ENCODE data around the gene CCDC150.
"Not testable (repeated sequence)": the region's sequence is repeated elsewhere in the genome, so short reads cannot be mapped to it uniquely, and the experiment has no call there.

The CCDC150 gene

DNA sequence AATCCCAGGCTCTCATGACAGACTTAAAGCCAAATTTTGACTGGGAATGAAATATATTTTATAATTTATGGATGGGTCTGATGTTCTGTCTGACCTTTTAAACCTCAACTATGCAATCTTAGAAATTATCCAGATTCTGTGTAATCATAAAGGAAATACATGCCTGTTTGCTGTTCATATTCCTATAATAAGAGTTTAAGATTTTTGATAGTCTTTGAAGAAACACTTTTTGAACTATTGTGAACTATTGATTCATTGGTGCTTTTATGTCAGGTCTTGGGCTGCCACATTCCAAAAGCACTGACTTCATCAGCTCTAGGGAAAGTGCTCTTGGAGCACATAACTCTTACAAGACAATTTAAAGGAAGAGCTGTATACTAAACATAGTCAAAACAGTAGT lies 64.2 kb downstream of the CCDC150 start:
- TF ChIP-seq, protein P1, sequence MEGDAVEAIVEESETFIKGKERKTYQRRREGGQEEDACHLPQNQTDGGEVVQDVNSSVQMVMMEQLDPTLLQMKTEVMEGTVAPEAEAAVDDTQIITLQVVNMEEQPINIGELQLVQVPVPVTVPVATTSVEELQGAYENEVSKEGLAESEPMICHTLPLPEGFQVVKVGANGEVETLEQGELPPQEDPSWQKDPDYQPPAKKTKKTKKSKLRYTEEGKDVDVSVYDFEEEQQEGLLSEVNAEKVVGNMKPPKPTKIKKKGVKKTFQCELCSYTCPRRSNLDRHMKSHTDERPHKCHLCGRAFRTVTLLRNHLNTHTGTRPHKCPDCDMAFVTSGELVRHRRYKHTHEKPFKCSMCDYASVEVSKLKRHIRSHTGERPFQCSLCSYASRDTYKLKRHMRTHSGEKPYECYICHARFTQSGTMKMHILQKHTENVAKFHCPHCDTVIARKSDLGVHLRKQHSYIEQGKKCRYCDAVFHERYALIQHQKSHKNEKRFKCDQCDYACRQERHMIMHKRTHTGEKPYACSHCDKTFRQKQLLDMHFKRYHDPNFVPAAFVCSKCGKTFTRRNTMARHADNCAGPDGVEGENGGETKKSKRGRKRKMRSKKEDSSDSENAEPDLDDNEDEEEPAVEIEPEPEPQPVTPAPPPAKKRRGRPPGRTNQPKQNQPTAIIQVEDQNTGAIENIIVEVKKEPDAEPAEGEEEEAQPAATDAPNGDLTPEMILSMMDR (conservative IDR thresholded peaks at IDR 0.05; ENCODE audit: low read depth, low read length), result no peak
- peak; percentile 39 for DNase-seq (ENCODE audit: low read depth)
- H3K4me3 ChIP-seq (ENCODE audit: low read depth, low read length), result no peak overlapping the region

GRCh38 chr2:196710056-196710455 lies 70.5 kb downstream of the CCDC150 start:
- not testable (repeated sequence) for DNase-seq (ENCODE audit: low read depth); H3K4me3 ChIP-seq (ENCODE audit: low read depth, low read length)

DNA sequence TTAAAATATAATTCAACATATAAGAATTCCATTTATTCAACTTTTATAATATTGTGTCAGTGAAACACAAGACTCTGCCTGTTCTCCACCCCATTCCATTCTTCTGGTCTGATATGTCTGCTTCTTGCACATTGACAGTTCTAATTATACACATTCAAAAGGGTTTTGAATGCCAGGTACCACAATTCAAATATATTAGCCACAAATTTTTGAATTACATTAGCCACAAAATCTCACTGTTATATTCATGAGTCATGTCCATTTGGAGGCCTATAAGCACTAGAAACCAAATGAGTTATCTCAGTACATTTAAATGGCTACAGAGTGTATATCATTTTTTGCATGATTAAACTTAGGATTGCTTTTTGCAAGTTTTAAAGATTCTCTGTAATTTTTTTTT lies 72.1 kb downstream of the CCDC150 start:
- TF ChIP-seq, protein P1 (conservative IDR thresholded peaks at IDR 0.05; ENCODE audit: low read depth, low read length), result no peak

DNA sequence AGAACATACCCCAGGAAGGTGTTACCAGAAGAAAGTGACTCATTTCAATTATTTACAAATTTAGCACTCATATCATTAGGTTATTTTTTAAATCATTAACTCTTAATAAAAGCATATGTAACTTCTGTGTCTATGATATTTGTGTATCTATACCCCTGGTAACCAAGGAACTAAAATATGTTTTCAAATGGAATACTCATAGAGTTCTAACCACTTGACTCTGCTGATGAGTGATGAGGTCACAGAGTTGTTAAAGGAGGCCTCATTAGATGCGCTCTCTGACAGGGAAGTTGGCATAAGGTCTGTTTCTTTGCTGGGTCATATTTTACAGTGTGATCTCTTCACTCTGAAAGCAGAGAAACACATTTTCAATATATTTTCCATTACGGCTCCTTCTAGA lies 73.4 kb downstream of the CCDC150 start:
- H3K4me3 ChIP-seq (ENCODE audit: low read depth, low read length), result no peak overlapping the region
- no peak for DNase-seq (ENCODE audit: low read depth)
- TF ChIP-seq, protein P1 (conservative IDR thresholded peaks at IDR 0.05; ENCODE audit: low read depth, low read length), result no peak

More for the DNA sequence above, 72.1 kb downstream of the CCDC150 start:
- H3K4me3 ChIP-seq (ENCODE audit: low read depth, low read length), result no peak overlapping the region
- no peak for DNase-seq (ENCODE audit: low read depth)

DNA sequence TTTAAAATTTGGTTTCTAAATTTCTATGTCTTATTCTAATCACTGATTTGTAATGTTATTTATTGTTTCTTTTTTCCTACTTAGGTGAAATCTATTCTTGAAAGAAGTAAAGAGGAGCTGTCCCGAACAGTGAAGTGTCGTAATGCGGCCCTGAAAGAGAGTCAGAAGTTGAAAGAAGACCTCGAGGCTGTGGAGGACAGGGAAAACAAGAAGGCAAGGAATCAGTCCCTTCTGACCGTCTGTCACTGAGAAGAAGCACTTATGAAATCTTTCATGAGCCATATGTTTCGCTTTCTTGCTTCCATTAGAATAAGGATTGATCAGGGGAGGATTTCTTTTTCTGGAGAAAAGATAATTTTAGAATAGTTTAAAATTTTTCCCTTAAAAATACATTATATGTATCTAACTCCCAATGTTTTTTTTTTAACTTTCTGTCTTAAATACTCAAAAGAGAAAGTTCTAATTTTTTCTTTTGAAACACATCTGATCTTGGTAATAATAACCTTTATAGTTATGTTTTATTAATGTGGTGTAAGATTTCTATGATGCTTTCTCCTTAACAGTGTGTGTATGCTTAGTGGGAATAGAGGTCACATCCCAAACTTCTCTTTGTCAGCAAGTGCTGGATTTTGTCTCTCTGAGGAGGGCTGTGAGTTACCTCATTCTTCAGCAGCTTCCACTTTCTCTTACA lies 79.0 kb downstream of the CCDC150 start:
- DNase-seq (ENCODE audit: low read depth), result peak; percentile 27
- TF ChIP-seq, protein P1 (conservative IDR thresholded peaks at IDR 0.05; ENCODE audit: low read depth, low read length), result no peak
- no peak overlapping the region for H3K4me3 ChIP-seq (ENCODE audit: low read depth, low read length)

DNA sequence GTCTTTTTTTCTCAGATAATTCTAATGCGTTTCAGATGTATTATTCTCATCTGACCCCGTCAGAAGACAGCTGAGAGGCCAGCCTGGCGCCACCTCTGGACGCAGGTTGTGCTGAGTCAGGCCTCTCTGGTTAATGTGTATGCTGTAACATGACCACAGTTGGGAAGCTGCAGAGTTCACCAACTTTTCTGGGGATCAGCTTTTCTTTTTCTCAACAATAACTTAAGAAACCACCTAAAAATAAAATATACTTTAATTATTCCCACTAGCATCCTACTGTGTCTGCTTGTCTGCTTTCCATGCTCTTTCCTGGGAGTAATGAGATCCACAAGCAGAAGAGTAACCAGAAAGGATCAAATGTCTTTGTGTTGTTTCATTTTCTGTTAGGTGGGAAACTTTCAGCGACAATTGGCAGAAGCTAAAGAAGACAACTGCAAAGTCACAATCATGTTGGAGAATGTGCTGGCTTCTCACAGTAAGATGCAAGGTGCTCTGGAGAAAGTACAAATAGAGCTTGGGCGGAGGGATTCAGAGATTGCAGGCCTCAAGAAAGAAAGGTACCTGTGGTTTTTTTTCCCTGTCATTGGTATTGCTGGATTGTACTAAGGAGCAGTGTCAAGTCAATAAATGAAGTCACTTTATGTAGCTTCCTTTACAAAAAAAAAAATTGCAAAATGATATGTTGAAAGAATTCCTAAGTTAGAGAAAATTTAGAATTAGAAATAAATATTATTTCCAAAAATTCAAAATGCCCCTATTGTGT lies 79.8 kb downstream of the CCDC150 start:
- DNase-seq (ENCODE audit: low read depth), result peak; percentile 91
- no peak overlapping the region for H3K4me3 ChIP-seq (ENCODE audit: low read depth, low read length)
- TF ChIP-seq, protein P1 (conservative IDR thresholded peaks at IDR 0.05; ENCODE audit: low read depth, low read length), result peak; percentile 46

DNA sequence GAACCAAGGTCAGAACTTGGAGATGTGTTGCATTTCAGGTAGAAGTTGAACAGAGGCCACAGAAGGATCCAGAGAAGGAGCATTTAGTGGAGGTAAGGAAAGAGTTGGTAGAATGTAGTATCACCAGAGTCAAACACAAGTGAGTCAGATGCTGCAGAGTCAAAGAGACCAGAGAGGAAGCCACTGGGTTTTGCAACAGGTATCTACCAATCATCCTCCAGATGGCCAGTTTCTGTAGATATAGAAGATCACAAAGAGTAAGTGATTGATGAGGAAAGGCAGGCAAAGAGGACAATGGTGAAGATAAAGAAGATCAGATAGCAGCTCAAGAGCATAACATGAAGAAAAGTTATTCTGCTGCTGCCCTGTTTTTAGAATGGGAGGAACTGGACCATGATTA lies 84.1 kb downstream of the CCDC150 start:
- TF ChIP-seq, protein P1 (conservative IDR thresholded peaks at IDR 0.05; ENCODE audit: low read depth, low read length), result no peak
- no peak overlapping the region for H3K4me3 ChIP-seq (ENCODE audit: low read depth, low read length)
- no peak for DNase-seq (ENCODE audit: low read depth)
